Naive B cell (primary cell): Measurements from ENCODE around the gene PFKFB3. TPM values are rescaled to one million over a fixed set of nuclear protein-coding genes. Genes with fewer than 3 reads are reported as not detected.

Experiments used
- ATAC-seq, 2 donors: fragments of 150-1000 bp; cut with Tn5 transposase; 2 replicates each; pipeline ENCODE4 v1.10.0; 2021; ENCODE audit warnings: low read depth in 2 of 2, mild to moderate bottlenecking in 2 of 2, moderate library complexity in 2 of 2
- DNase-seq: peaks from one replicate; pipeline ENCODE4 v3.0.0; 2022
- H3K27ac Mint-ChIP-seq, 6 donors: one replicate each; pipeline ENCODE4 v1.8.0; 2020 to 2022; ENCODE audit warnings: mild to moderate bottlenecking in 6 of 6, mixed read lengths in 6 of 6, moderate library complexity in 5 of 6, inconsistent platforms in 2 of 6
- H3K27me3 Mint-ChIP-seq, 3 donors: one replicate each; pipeline ENCODE4 v1.8.0; 2021 to 2022; ENCODE audit warnings: mixed read lengths in 3 of 3, mild to moderate bottlenecking in 1 of 3
- H3K36me3 Mint-ChIP-seq, 2 donors: one replicate each; pipeline ENCODE4 v1.8.0; 2020 to 2022; ENCODE audit warnings: mixed read lengths in 2 of 2, inconsistent platforms in 1 of 2, mild to moderate bottlenecking in 1 of 2
- H3K4me1 Mint-ChIP-seq, 3 donors: one replicate each; pipeline ENCODE4 v1.8.0; 2020 to 2022; ENCODE audit warnings: mixed read lengths in 3 of 3, inconsistent platforms in 1 of 3, mild to moderate bottlenecking in 1 of 3, moderate library complexity in 1 of 3
- H3K4me3 Mint-ChIP-seq, 8 donors: one replicate each; pipeline ENCODE4 v1.8.0; 2020 to 2022; ENCODE audit warnings: mild to moderate bottlenecking in 8 of 8, mixed read lengths in 8 of 8, moderate library complexity in 8 of 8, inconsistent platforms in 2 of 8
- H3K9me3 Mint-ChIP-seq, 7 donors: one replicate each; pipeline ENCODE4 v1.8.0; 2020 to 2022; ENCODE audit warnings: mixed read lengths in 7 of 7, mild to moderate bottlenecking in 5 of 7, inconsistent platforms in 2 of 7, moderate library complexity in 1 of 7
- polyA plus RNA-seq, 6 donors: library from polyadenylated mRNA; unstranded; fragments of 300-500 nt; fragmentation: Illumina TruSeq; gene quantifications; one replicate each; pipeline ENCODE4 v1.2.3, GENCODE V29; 2021; ENCODE audit warnings: low read depth in 6 of 6

The PFKFB3 gene
- polyA plus RNA-seq, 6 donors from 2014 or later, result 2.4 to 8.8 (median 3.3) TPM

DNA sequence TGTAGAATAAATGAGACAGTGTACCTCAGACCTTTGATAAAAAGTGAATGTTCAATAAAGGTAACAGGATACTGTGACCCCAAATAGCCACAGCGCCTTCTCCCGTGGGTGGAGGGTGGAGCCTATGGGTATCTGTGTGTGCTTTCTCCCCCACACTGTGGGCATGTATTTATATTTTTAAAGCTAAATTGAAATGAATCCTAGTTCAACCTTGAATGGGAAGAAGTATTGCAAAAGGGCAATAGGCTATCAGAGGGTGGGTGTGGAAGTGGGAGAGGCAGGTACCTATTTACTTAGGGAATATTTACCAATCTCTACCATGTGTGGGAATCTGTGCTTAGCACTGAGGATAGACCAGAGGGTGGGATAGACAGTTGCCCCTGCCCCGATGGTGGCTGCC is 68.9 kb downstream of the PFKFB3 start:
- Mint-ChIP-seq H3K9me3 (no peaks in the 10 kb centered on the region), H3K27me3 (peaks cover 0 to 6% (median 6%) of the 10 kb centered on the region in 3 donors), H3K4me3 (no peak overlapping the region), H3K4me1 (peaks cover 17 to 40% (median 27%) of the 10 kb centered on the region in 3 donors), H3K27ac (peak overlapping the region in 1 of 6 donors; percentile 44), H3K36me3 (no peaks in the 10 kb centered on the region)
- ATAC-seq, result no peak
- no peak for DNase-seq

DNA sequence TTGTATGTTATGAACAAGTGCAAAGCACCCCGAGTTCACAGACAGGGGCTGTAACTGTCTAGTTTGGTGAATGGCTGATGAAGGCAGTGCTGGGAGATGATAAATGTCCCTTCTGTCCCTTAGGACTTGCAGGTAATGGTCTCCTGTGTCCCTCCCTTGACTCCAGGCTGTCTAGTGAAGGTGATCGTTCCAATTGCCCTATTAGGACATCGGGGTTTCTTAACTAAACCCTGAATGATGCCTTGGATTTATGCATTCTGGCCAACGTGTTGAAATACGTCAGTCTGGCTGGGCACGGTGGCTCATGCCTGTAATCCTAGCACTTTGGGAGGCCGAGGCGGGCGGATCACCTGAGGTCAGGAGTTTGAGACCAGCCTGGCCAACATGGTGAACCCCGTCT is 69.4 kb downstream of the PFKFB3 start:
- ATAC-seq, result no peak
- peak overlapping the region in 1 of 6 donors; percentile 44 for H3K27ac Mint-ChIP-seq

DNA sequence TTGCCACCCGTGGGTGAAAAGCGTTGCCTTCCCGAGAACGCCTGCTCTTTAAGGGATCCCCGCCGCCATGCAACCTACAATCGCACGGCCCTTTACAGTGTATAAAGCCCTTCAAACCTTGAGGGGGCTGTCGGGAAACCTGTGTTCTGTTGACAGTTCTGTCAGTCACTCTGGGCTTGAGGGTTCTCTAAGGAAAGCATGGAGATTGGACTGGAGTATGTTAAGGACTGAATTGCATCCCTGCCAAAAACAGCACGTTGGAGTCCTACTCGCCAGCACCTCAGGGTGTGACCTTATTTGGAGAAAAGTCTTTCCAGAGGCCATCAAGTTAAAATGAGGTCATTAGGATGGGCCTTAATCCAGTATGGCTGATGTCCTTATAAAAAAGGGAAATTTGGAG is 70.6 kb downstream of the PFKFB3 start:
- Mint-ChIP-seq H3K4me3 (no peak overlapping the region), H3K4me1 (peaks cover 20 to 34% (median 27%) of the 10 kb centered on the region in 3 donors), H3K36me3 (no peaks in the 10 kb centered on the region), H3K27ac (peak overlapping the region in 2 of 6 donors; percentile 10 to 20), H3K27me3 (peaks cover 0 to 6% (median 6%) of the 10 kb centered on the region in 3 donors), H3K9me3 (peaks cover 0 to 3% (median 2%) of the 10 kb centered on the region in 7 donors)
- DNase-seq (no peak), ATAC-seq (no peak)

More for the DNA sequence above, 69.4 kb downstream of the PFKFB3 start:
- H3K4me3 Mint-ChIP-seq, result peak overlapping the region in 1 of 8 donors; percentile 25
- no peak for DNase-seq
- peaks cover 0 to 3% (median 0%) of the 10 kb centered on the region in 7 donors for H3K9me3 Mint-ChIP-seq
- no peaks in the 10 kb centered on the region for H3K36me3 Mint-ChIP-seq
- peaks cover 20 to 39% (median 27%) of the 10 kb centered on the region in 3 donors for H3K4me1 Mint-ChIP-seq
- peaks cover 0 to 6% (median 6%) of the 10 kb centered on the region in 3 donors for H3K27me3 Mint-ChIP-seq

DNA sequence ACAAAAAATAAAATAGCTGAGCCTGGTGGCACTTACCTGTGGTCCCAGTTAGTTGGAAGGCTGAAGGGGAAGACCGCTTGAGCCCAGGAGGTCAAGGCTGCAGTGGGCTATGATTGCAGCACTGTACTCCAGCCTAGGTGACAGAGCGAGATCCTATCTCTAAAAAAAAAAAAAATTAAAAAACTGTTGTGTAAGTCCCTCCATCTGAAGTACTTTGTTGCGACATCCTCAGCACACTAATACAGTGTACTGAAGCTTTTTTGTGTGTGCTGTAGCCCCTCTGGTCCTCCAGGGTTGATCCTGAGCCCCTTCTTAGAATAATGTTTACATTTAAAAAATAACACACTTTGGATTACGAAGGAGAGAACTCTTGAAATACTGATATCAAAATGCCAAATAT is 71.3 kb downstream of the PFKFB3 start:
- H3K27me3 Mint-ChIP-seq, result peaks cover 0 to 6% (median 6%) of the 10 kb centered on the region in 3 donors
- peaks cover 20 to 33% (median 27%) of the 10 kb centered on the region in 3 donors for H3K4me1 Mint-ChIP-seq
- peak overlapping the region in 2 of 8 donors; percentile 1 to 77 for H3K4me3 Mint-ChIP-seq
- no peak for ATAC-seq
- peak overlapping the region in 1 of 6 donors; percentile 29 for H3K27ac Mint-ChIP-seq
- H3K9me3 Mint-ChIP-seq, result peaks cover 0 to 3% (median 2%) of the 10 kb centered on the region in 7 donors
- no peak for DNase-seq
- H3K36me3 Mint-ChIP-seq, result no peaks in the 10 kb centered on the region

DNA sequence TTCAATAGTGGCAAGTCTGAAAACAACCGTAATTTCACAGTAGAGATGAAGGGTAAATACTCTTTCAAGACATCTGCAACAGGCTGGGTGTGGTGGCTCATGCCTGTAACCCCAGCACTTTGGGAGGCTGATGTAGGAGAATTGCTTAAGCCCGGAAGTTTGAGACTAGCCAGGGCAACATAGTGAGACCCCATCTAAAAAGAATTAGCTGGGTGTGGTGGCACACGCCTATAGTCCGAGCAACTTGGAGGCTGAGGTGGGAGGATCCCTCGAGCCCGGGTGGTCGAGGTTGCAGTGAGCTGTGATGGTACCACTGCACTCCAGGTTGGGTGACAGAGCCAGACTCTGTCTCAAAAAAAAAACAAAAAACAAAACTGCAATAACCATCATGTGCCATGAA is 71.8 kb downstream of the PFKFB3 start:
- DNase-seq (no peak), ATAC-seq (no peak)
- H3K36me3 Mint-ChIP-seq, result no peaks in the 10 kb centered on the region
- H3K9me3 Mint-ChIP-seq, result peaks cover 0 to 3% (median 2%) of the 10 kb centered on the region in 7 donors
- H3K4me1 Mint-ChIP-seq, result peaks cover 18 to 29% (median 24%) of the 10 kb centered on the region in 3 donors
- H3K27ac Mint-ChIP-seq, result peak overlapping the region in 1 of 6 donors; percentile 29
- H3K4me3 Mint-ChIP-seq, result peak overlapping the region in 2 of 8 donors; percentile 1 to 77
- H3K27me3 Mint-ChIP-seq, result peaks cover 0 to 6% (median 6%) of the 10 kb centered on the region in 3 donors

DNA sequence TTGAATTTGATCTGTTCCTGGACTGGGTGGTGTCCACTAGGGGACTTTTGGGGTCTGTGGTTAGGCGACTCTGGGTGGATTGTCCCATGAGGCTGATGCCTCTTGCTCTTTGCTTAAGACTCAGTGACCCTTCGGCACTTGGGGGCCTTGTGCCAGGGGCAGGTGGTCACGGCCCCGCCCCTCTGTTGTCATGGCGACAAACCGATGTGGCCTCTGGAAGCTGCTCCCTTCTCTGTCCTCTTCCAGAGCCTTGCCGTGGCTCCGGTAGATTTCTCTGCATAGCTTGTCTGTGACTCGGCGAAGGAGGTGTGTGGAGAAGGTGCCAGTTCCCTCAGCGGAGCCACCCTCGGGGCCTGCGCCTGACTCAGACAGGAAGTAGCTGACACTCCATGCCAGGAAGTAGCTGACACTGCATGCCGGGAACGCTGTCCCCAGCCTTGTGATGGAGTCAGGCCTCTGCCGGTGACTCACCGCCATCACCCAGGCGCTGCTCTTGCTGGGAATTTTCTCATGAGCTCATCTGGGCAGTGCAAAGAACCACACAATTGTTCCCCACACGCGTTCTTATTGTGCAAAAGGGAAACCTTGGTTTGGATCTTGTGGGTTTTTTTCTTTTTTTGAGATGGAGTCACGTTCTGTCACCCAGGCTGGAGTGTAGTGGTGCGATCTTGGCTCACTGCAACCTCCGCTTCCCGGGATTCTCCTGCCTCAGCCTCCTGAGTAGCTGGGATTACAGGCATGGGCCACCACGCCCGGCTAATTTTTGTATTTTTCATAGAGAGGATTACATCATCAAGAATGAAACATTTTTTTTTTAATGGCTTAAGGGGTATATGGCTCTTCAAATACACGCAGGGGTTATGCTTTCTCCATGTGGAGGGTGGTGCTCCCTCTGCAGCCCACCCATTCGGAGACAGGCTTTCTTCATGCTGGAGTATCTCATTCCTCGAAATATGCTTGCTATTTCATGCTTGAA is 72.6 kb downstream of the PFKFB3 start:
- H3K27me3 Mint-ChIP-seq, result peaks cover 0 to 6% (median 2%) of the 10 kb centered on the region in 3 donors
- H3K36me3 Mint-ChIP-seq, result no peaks in the 10 kb centered on the region
- peak overlapping the region in 4 of 6 donors; percentile 31 to 78 (median 58) for H3K27ac Mint-ChIP-seq
- DNase-seq, result peak; percentile 42
- peak overlapping the region in 7 of 8 donors; percentile 52 to 83 (median 69) for H3K4me3 Mint-ChIP-seq
- peak; percentile 84 to 91 for ATAC-seq
- H3K4me1 Mint-ChIP-seq, result peaks cover 15 to 26% (median 21%) of the 10 kb centered on the region in 3 donors
- H3K9me3 Mint-ChIP-seq, result peaks cover 0 to 3% (median 2%) of the 10 kb centered on the region in 7 donors

DNA sequence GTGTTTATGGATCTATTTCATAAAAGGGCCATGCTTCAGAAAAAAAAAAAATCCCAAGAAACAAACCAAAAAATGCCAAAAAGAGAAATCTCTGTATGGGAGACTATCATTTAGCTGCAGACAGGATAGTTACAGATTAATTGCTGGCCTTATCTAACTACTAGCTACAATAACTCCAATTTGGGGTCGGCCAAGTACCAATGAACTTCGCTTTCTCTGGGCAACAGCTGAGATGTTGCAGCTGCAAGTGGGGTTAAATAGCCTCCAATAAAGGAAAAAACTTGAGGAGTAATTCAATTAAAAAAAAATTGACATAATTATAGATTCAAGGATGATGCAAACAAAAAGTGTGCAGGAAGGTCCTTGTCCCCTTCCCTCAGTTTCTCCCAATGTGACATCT is 73.6 kb downstream of the PFKFB3 start:
- peaks cover 9 to 19% (median 17%) of the 10 kb centered on the region in 3 donors for H3K4me1 Mint-ChIP-seq
- peaks cover 0 to under 1% (median 0%) of the 10 kb centered on the region in 3 donors for H3K27me3 Mint-ChIP-seq
- DNase-seq (no peak), ATAC-seq (no peak)
- no peak overlapping the region for H3K4me3 Mint-ChIP-seq
- H3K36me3 Mint-ChIP-seq, result no peaks in the 10 kb centered on the region
- no peak overlapping the region for H3K27ac Mint-ChIP-seq
- peaks cover 0 to 3% (median 2%) of the 10 kb centered on the region in 7 donors for H3K9me3 Mint-ChIP-seq

DNA sequence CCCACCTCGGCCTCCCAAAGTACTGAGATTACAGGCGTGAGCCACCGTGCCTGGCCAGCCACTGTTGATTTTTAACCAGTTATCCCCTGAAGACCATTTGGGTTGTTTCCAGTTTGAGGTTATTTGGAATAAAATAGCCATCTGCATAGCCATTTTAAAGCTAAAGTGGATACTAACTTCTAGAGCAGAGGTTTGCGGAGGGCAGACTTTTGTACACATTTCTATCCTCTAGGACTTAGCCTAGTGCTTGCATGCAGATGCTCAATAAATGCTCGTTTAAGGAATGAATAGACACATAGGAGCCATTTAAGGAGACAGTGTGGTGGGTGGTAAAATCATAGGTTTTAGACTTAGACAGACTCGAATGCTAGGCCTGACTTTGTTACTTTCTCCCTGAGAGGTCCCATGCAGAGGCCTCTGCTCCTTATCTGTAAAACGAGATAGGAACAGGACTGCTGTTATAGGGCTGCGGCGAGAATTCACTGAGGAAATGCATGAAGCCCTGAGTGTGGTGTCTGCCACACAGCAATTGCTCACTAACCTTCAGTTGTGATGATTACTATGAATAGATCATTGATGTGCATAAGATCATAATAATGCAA is 75.9 kb downstream of the PFKFB3 start:
- Mint-ChIP-seq H3K9me3 (peaks cover 0 to 3% (median 2%) of the 10 kb centered on the region in 7 donors), H3K36me3 (no peaks in the 10 kb centered on the region), H3K27ac (no peak overlapping the region), H3K27me3 (no peaks in the 10 kb centered on the region), H3K4me1 (peaks cover 13 to 19% (median 14%) of the 10 kb centered on the region in 3 donors), H3K4me3 (no peak overlapping the region)
- DNase-seq (no peak), ATAC-seq (no peak)

DNA sequence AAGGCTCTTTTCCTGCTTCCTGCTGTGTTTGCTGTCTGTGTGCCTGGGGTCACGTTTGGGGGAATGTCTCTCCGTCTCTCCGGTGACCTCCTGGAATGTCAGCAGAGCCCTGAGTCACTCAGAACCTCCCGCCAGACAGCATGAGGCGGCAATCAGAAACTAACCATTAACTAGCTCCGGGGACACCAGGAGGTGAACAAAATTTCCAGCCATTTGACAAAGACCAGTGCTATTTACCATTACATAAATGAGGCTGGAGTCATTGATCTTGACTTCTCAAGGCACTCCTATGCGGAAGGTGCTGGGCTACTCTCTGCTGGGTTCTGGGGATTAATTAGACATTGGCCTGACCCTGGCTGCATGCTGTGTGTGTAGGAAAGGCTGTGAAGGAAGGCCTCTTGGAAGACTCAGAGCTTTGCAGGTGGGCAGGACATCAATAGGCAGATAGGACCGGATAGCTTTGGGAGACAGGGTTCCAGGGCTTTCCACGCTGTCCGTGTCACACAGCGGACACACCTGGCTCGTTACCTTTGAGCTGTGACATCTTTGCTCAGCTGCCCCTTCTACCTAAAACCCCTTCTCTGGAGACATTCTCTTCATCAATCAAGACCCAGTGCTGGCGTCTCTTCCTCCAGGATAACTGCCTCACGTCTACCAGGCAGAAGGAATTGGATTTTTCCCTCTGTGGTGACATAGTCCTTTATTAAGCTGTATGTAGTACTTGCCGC is 77.0 kb downstream of the PFKFB3 start:
- H3K4me3 Mint-ChIP-seq, result no peak overlapping the region
- no peaks in the 10 kb centered on the region for H3K36me3 Mint-ChIP-seq
- no peak for ATAC-seq
- peaks cover 13 to 19% (median 14%) of the 10 kb centered on the region in 3 donors for H3K4me1 Mint-ChIP-seq
- H3K27me3 Mint-ChIP-seq, result no peaks in the 10 kb centered on the region
- no peak overlapping the region for H3K27ac Mint-ChIP-seq
- DNase-seq, result no peak
- H3K9me3 Mint-ChIP-seq, result peaks cover 0 to 3% (median 2%) of the 10 kb centered on the region in 7 donors

DNA sequence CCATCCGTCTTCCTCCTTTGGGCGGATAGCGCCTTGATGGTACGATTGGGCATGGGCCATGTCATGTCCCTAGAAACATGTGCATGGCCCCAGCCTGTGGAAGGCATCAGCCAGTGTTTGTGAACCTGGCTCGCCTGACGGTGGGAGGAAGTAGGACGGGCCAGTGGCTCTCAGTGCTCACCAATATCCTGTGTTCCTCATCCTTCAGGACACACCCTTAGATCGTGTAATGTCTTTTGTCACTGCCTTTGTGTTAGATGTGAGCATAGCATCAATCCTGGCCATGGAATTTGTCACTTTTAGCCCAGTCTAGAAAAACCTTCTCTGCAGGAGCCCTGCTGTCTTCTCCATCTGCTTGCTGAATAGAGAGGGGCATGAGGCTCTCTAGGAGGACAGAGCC is 77.6 kb downstream of the PFKFB3 start:
- H3K36me3 Mint-ChIP-seq, result no peaks in the 10 kb centered on the region
- ATAC-seq, result no peak
- no peaks in the 10 kb centered on the region for H3K27me3 Mint-ChIP-seq
- no peak overlapping the region for H3K27ac Mint-ChIP-seq
- peaks cover 0 to 3% (median 2%) of the 10 kb centered on the region in 7 donors for H3K9me3 Mint-ChIP-seq
- peaks cover 9 to 14% (median 13%) of the 10 kb centered on the region in 3 donors for H3K4me1 Mint-ChIP-seq
- no peak overlapping the region for H3K4me3 Mint-ChIP-seq
- DNase-seq, result no peak

DNA sequence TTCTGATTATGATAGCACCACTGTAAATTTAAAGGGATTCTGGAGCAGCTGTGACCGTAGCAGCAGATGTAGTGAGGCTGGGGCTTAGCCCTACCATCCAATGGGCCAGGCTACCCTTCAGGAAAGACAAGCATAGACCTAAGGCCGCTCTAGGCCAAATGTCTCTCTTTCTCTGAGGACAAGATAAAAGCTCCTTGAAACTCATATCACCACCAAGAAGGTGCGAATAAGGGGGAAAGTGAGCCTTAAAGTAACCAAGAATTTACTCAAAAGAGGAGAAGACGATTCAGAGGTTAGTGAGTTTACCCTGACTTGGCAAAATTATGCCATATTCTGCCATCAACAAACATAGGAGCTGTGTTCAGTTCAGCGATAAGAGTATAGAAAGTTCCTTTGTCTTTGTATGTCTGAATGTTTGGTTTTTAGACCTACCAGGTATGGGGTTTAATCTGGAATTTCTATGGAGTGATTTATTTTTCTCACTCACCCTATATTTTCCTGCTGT is 79.8 kb downstream of the PFKFB3 start:
- ATAC-seq (no peak), DNase-seq (no peak)
- no peaks in the 10 kb centered on the region for H3K36me3 Mint-ChIP-seq
- H3K27ac Mint-ChIP-seq, result peak overlapping the region in 1 of 6 donors; percentile 20
- H3K27me3 Mint-ChIP-seq, result no peaks in the 10 kb centered on the region
- H3K4me3 Mint-ChIP-seq, result no peak overlapping the region
- peaks cover 4 to 9% (median 8%) of the 10 kb centered on the region in 3 donors for H3K4me1 Mint-ChIP-seq
- H3K9me3 Mint-ChIP-seq, result peaks cover 0 to 2% (median 0%) of the 10 kb centered on the region in 7 donors

DNA sequence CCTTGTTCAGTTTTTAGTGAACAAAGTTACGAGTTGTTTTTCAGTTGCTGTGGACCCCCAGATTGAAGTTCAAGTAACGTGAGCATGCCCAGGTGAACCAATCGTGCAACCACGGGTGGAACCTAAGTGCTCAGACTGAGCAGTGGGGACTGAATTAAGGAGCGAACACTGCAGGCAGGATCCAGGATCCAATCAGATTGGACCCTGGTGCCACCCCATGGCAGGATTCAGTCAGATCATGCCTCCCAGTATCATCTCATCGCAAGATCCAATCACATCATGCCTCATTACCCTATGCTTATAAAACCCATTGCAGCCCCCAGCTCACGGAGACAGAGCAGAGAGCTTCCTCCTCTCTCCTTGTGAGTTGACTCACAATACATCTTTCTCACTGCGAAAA is 80.9 kb downstream of the PFKFB3 start:
- no peaks in the 10 kb centered on the region for H3K36me3 Mint-ChIP-seq
- no peak for DNase-seq
- H3K27ac Mint-ChIP-seq, result no peak overlapping the region
- no peak overlapping the region for H3K4me3 Mint-ChIP-seq
- peaks cover 0 to 2% (median 0%) of the 10 kb centered on the region in 7 donors for H3K9me3 Mint-ChIP-seq
- no peak for ATAC-seq
- H3K27me3 Mint-ChIP-seq, result no peaks in the 10 kb centered on the region
- peaks cover 4 to 9% (median 8%) of the 10 kb centered on the region in 3 donors for H3K4me1 Mint-ChIP-seq
